ENCODE results near the gene MDC1. TPM values are rescaled to one million over a fixed set of nuclear protein-coding genes. Genes with fewer than 3 reads are reported as not detected.

MDC1 gene
- total and polyA plus RNA-seq, 2 of the 13 experiments (the other 11 are each of a cell fraction or from before 2014, with no cell fraction given): 8.4 to 14.0 TPM

DNA sequence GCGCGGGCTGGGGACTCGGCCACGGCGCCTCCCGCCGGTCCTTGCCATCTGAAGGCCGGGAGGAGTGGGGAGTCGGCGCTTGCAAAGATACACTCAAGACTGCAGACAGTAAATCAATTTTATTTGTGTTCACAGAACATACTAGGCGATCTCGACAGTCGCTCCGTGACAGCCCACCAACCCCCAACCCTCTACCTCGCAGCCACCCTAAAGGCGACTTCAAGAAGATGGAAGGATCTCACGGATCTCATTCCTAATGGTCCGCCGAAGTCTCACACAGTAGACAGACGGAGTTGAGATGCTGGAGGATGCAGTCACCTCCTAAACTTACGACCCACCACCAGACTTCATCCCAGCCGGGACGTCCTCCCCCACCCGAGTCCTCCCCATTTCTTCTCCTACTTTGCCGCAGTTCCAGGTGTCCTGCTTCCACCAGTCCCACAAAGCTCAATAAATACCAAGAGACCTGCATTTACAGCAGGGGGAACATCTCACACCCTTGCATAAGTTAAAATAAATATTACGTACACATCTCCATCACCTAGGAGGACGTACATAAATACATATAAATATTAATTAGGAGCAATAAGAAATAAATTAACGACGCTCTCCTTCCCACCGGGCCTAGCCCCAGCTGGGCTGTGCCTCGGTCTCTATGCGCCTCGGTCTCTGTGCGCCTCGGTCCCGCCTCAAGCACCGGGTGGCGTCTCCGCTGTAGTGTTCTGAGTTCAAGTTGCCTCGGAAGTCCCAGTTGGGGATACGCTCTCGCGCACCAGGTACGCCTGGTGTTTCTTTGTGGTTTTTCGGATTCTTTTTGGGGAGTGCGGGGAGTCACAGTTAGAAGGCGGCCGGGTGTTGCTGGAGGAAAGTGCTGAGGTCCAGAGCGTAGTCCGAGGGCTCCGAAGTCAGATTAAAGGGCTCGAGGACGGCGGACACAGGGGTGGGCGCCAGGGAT, 26.3 kb upstream of the MDC1 start (continued):
- TF ChIP-seq MAZ (IDR thresholded peaks at IDR 0.05; ENCODE audit: borderline replicate concordance, low read depth, low read length) (no peak), MAZ (CRISPR knock-in tag; IDR thresholded peaks at IDR 0.05; ENCODE audit: low read depth) (no peak), ZNF703 (CRISPR knock-in tag; IDR thresholded peaks at IDR 0.05; ENCODE audit: borderline replicate concordance) (no peak), MXI1 (IDR thresholded peaks at IDR 0.05; ENCODE audit: borderline replicate concordance, low read depth, low read length) (no peak), TMF1 (CRISPR knock-in tag; IDR thresholded peaks at IDR 0.05; ENCODE audit: low read depth) (no peak), AHR (CRISPR knock-in tag; IDR thresholded peaks at IDR 0.05) (no peak), ZNF724P (CRISPR knock-in tag; IDR thresholded peaks at IDR 0.05; ENCODE audit: borderline replicate concordance) (no peak), ZNF225 (CRISPR knock-in tag; IDR thresholded peaks at IDR 0.05) (no peak; the same call in 1 of the 2 replicates), SATB2 (CRISPR knock-in tag; IDR thresholded peaks at IDR 0.05) (no peak), ZIK1 (CRISPR knock-in tag; IDR thresholded peaks at IDR 0.05; ENCODE audit: borderline replicate concordance, low read depth) (no peak), ZEB1 (IDR thresholded peaks at IDR 0.05; ENCODE audit: insufficient replicate concordance, low read depth) (no peak), HNRNPL (IDR thresholded peaks at IDR 0.05; ENCODE audit: low read depth, low read length) (0 out of 2 replicates have a peak, but pooled peaks have one; percentile 14), NR2F6 (IDR thresholded peaks at IDR 0.05) (no peak), NR2F6 (CRISPR knock-in tag; IDR thresholded peaks at IDR 0.05) (no peak), ISL2 (CRISPR knock-in tag; IDR thresholded peaks at IDR 0.05) (no peak)
- TF ChIP-seq, protein P1, sequence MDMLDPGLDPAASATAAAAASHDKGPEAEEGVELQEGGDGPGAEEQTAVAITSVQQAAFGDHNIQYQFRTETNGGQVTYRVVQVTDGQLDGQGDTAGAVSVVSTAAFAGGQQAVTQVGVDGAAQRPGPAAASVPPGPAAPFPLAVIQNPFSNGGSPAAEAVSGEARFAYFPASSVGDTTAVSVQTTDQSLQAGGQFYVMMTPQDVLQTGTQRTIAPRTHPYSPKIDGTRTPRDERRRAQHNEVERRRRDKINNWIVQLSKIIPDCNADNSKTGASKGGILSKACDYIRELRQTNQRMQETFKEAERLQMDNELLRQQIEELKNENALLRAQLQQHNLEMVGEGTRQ (IDR thresholded peaks at IDR 0.05; ENCODE audit: low read depth, low read length): no peak
- TF ChIP-seq, protein P1 (CRISPR knock-in tag; IDR thresholded peaks at IDR 0.05; ENCODE audit: borderline replicate concordance): no peak
- TF ChIP-seq, protein P2, sequence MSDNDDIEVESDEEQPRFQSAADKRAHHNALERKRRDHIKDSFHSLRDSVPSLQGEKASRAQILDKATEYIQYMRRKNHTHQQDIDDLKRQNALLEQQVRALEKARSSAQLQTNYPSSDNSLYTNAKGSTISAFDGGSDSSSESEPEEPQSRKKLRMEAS (IDR thresholded peaks at IDR 0.05): no peak
- TF ChIP-seq, protein P3, sequence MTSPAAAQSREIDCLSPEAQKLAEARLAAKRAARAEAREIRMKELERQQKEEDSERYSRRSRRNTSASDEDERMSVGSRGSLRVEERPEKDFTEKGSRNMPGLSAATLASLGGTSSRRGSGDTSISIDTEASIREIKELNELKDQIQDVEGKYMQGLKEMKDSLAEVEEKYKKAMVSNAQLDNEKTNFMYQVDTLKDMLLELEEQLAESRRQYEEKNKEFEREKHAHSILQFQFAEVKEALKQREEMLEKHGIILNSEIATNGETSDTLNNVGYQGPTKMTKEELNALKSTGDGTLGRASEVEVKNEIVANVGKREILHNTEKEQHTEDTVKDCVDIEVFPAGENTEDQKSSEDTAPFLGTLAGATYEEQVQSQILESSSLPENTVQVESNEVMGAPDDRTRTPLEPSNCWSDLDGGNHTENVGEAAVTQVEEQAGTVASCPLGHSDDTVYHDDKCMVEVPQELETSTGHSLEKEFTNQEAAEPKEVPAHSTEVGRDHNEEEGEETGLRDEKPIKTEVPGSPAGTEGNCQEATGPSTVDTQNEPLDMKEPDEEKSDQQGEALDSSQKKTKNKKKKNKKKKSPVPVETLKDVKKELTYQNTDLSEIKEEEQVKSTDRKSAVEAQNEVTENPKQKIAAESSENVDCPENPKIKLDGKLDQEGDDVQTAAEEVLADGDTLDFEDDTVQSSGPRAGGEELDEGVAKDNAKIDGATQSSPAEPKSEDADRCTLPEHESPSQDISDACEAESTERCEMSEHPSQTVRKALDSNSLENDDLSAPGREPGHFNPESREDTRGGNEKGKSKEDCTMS (CRISPR knock-in tag; conservative IDR thresholded peaks at IDR 0.05): no peak
- TF ChIP-seq, protein P4, sequence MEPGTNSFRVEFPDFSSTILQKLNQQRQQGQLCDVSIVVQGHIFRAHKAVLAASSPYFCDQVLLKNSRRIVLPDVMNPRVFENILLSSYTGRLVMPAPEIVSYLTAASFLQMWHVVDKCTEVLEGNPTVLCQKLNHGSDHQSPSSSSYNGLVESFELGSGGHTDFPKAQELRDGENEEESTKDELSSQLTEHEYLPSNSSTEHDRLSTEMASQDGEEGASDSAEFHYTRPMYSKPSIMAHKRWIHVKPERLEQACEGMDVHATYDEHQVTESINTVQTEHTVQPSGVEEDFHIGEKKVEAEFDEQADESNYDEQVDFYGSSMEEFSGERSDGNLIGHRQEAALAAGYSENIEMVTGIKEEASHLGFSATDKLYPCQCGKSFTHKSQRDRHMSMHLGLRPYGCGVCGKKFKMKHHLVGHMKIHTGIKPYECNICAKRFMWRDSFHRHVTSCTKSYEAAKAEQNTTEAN (CRISPR knock-in tag; conservative IDR thresholded peaks at IDR 0.05): peak; percentile 14; the same call in 1 of the 2 replicates
- TF ChIP-seq, protein P5, sequence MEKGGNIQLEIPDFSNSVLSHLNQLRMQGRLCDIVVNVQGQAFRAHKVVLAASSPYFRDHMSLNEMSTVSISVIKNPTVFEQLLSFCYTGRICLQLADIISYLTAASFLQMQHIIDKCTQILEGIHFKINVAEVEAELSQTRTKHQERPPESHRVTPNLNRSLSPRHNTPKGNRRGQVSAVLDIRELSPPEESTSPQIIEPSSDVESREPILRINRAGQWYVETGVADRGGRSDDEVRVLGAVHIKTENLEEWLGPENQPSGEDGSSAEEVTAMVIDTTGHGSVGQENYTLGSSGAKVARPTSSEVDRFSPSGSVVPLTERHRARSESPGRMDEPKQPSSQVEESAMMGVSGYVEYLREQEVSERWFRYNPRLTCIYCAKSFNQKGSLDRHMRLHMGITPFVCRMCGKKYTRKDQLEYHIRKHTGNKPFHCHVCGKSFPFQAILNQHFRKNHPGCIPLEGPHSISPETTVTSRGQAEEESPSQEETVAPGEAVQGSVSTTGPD (CRISPR knock-in tag; IDR thresholded peaks at IDR 0.05): no peak; the same call in 1 of the 2 replicates

Measured in HepG2 (cell line).